HG03159 (cell line): ENCODE results near the gene BPTF.
"Not testable (repeated sequence)": the region's sequence is repeated elsewhere in the genome, so short reads cannot be mapped to it uniquely, and the experiment has no call there.

ENCODE experiments used
- ATAC-seq: cut with Tn5 transposase; IDR thresholded peaks from one replicate; pipeline ENCODE4 v1.9.1; 2021; ENCODE audit warnings: mild to moderate bottlenecking, moderate library complexity; ENCODE audit not compliant: unreplicated experiment

Gene BPTF

DNA sequence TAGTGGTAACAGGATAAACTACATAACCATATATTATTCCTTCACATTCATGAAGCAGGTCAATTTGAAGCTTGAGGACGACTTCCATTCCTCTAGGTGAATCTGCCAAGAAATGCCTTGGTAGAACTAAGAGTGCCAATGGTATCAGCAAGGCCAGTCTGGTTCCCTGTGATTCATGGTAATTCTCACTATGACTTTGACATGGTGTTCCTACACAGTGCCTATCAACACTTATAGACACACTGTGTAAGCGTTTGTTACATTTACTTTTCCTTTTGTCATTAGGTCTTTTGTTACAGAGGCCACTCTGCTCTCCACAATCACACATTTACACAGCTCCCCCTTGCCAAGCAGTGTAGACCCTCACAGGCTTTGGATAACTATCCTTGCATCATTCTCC lies 136.9 kb downstream of the BPTF start:
- ATAC-seq, result not testable (repeated sequence)

DNA sequence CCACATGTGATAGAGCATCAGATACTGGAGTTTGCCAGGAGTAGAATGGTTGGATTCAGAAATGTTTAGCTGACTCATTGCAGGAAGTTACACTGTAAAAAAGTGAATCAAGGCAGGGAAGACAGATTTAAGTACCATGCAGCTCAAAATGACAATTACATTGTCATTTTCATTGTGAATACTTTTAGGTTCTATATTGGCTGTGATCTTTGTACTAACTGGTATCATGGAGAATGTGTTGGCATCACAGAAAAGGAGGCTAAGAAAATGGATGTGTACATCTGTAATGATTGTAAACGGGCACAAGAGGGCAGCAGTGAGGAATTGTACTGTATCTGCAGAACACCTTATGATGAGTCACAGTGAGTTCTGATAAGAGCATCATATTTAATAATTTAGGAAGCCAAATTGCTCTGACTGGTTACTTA lies 137.9 kb downstream of the BPTF start:
- ATAC-seq, result not testable (repeated sequence)

DNA sequence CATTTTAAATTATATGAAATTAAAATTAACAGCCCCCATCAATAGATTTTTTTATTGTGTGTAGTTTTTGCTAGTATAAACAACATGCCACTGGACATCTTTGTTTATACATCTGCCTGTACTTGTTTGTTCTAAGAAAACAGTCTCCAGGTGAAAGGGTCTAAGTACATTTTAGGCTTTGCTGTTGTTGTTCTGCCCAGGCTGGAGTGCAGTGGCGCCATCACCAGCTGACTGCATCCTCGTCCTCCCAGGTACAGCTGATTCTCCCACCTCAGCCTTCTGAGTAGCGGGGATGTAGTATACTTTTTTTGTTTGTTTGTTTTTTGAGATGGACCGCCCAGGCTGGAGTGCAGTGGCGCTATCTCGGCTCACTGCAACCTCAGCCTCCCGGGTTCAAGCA lies 145.5 kb downstream of the BPTF start:
- no peak for ATAC-seq

DNA sequence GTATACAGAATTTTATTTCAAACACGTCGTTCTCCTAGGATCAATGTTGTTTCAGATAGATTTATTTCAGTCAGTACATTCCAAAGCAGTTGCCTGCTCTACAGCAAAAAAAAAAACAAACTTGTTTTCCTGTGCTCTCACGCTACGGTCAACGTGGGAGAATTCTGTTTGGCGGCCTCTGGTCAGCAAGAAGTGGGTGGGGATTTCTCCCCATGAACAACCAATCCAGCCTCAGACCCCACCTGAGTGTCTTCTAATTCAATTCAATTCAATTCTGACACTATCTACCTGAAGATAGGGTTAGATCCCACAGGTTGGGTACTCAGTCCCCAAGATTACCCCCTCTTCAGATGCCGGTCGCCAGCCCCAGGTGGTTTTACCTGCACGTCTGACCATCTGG lies 148.9 kb downstream of the BPTF start:
- no peak for ATAC-seq

DNA sequence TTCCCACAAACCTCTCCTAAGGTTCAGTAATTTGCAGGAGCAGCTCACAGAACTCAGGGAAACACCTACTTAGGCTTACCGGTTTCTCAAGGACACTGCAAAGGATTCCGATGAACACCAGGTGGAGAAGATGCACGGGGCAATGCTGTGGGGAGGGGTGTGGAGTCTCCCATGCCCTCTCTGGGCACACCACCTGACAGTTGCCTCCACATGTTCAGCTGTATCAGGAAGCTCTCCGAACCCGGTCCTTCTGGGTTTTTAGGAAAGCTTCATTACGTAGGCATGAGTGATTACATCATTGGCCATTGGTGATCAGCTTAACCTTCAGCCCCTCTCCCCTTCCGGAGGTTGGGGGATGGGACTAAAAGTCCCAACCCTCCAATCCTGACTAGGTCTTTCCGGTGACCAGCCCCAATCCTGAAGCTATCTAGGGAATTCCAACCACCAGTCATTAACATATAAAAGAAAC lies 149.3 kb downstream of the BPTF start:
- no peak for ATAC-seq

DNA sequence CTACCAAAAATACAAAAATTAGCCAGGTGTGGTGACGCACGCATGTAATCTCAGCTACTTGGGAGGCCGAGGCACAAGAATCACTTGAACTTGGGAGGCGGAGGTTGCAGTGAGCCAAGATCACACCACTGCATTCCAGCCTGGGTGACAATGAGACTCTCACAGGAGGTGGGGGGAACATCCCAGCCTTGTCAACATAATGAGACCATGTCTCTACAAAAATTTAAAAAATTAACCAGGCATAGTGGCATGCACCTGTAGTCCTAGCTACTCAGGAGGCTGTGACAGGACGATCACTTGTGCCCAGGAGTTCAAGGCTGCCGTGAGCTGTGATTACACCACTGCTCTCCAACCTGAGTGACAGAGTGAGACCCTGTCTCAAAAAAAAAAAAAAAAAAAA lies 151.0 kb downstream of the BPTF start:
- ATAC-seq, result not testable (repeated sequence)

DNA sequence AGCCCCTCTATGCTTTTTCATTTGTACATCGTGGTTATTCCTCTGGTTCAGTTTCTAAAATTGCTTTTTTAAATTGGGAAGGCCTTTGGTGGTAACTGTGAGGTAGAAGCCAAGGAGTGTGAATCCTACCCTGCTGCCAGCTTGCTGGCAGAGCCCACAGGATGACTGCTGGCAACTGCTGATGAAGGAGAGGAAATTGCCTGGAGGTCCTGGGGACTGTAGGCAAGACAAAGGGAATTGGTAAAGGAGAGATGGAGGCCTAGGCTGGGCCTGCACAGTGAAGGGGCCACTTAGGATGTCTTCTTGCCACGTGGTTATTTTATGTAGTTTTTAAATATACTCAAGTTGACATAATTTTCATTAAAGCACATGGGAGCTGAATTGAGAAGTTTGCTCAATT lies 155.2 kb downstream of the BPTF start:
- no peak for ATAC-seq

DNA sequence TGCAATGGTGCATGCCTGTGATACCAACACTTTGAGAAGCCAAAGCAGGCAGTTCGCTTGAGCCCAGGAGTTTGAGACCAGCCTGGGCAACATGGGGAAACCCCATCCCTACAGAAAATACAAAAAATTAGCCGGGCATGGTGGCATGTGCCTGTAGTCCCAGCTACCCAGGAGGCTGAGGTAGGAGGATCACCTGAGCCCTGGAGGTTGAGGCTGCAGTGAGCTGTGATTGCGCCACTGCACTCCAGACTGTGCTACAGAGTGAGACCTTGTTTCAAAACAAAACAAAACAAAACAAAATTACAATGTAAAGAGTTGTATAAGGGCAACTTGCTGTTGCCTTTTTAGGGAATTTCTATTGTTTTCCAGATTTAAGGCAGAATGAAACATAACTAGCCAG lies 155.6 kb downstream of the BPTF start:
- not testable (repeated sequence) for ATAC-seq

DNA sequence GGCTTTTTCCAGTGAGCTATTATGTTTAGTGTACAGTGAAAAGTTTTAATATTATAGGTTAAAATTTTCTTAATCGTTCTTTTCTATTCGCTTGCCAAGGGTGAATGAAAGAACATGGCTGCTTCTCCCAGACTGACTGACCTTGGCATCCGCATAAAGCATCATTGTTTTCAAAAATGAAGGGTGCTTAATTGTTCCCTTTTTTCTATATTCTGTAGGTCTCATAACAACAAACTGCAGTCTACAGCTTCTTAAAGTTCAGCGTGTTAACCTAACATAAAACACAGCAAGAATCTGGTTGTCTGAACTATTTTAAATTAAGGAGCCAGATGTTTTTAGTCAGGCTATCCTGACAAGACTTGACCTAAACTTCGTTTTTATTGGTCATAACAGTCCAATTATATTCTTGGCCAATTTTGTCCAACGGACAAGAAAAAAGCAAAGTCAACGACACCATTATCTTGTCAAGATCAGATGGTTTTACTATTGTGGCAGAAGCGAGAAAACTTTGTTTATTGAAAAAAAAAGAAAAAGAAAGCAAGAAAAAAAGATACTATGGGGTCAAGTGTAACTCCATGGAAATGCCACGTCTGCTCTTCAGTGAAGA lies 156.8 kb downstream of the BPTF start:
- ATAC-seq, result no peak

DNA sequence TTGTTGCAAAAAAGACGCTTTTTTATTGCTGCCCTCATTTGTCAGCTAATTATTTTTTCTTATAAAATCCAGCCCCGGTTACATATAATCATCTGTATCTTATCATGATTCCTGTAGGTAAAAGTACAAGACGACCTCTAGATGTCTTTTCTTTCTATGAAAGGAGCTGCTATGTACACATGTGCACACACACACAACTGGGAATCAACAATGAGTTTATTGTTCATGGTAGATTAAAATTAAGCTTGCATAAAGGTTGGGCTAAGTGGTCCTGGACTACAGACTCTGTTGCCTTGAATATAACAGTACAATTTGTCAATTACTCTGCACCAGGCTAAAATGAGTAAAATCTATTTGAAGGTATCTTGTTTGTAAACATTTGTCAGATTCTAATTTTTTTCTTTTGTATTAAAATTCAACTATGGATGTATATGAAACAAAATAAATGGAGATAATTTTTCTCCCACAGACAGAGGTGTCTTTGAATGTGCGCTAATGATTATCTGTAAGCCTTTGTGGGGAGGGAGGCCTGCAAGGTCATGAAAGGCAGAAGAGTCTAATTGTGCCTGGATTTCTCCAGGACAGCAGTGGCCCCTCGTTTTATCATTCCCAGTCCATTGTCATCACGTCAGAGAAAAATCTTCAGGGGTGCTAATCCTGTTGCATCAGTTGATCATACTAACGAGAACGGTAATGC lies 157.5 kb downstream of the BPTF start:
- no peak for ATAC-seq

DNA sequence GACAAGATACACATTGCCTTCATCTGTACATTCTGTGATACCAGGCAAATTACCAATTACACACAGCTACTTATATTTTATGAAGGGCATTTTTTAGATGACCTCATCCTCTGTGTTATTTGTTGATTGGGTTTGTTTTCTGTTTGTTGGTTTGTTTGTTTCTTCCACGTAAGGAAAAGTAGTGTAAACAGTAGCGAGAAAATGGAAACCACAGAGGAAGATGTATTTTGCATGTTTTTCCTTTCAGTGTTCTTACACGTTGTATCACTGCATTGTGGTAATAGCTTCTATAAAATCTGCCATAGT lies 158.0 kb downstream of the BPTF start:
- no peak for ATAC-seq

DNA sequence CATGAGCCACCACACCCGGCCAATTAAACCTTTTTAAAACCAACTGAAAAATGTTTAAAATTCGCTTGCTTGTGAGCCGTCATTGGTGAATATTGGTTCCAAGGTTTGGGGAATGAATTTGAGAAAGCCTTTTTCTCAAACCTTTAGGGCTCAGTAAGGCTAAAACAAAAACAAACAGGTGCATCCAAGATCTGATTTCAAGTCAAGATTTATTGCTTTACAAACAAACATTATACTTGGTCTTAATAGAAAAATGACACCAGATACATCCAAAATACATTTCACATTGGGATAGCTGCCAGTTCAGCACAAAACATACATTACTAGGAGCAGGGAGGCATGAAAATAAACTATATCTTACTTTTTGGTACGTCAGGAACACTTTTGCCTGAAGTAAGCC lies 165.6 kb downstream of the BPTF start:
- no peak for ATAC-seq

DNA sequence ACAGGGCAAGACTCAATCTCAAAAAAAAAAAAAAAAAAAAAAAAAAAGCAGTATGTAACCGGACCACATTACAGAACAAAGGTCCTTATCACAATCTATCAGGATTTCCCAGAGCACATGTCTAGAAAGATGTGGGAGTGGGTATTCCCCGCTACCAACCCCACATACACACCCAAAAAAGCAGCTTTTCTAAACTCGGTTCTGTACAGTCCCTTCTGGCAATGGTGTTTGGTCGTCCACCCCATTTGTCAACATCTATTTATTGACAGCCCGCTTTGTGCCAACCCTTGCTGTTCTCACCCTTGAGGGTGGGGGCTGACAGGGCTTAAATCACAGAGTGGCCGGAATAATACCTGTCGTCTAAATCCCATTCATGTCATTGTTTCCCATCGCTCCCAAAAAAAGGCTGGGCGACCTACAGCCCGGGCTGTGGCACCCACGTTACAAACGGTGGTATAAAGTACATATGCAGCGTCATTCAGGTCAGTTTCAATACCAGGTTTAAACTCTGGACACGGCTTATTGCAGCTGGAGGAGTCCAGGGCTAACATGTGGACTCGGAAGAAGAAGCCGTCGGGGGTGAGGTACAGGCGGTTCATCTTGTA lies 167.3 kb downstream of the BPTF start:
- ATAC-seq, result no peak

DNA sequence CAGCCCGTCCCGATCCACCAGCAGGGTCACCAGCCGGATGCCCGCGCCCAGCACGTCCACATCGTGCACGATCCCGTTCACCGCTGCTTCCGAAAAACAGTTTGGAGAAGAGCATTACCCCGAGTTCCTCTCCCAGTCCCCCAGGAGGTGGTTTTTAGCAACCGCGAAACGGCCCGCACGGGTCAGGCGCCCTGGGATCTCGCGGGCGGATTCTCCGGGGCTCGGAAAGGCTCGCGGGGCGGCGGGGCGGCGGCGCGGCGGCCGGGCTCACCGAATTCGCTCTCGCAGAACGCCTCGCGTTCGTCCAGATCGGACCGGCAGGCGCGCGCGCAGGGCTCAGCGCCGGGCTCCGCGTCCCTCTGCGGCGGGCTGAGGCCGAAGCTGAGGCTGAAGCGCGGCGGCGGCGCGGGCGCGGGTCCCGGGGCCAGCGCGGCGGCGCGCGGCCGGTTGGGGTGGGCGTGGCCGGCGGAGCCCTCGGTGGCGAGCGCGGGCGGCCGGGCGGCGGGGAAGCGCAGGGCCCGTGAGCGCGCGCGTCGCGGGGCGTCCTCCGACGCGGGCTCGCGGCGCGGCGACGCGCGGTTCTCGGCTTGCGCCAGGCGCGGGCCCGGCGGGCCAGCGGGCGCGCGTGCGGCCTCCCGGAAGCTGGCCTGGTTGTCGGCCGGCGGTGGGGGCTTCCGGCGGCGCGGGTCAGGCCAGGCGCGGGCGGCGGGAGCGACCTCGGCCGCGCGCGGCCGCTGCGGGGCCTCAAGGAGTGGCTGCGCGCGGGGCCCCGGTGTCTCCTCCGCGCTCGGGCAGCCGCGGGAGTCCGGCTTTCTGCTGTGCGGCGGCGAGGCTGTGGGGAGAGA lies 168.1 kb downstream of the BPTF start:
- peak; percentile 66 for ATAC-seq

DNA sequence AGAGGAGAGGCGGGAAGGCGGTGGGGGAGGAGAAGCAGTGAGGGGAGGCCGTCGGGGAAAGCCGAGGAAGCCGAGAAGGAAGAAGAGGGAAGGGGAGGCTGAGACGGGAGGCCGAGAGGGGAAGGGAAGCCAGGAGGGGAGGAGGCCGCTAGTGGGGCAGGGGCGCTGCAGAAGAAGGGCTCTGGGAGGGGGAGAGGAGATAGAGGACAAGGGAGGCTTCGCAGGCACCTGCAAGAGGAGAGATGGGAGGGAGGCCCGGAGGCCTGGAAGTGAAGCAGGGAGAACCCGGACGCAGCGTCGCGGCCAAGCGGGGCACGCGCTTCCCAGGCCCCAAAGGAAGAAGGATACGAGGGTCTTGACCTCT lies 168.7 kb downstream of the BPTF start:
- no peak for ATAC-seq

DNA sequence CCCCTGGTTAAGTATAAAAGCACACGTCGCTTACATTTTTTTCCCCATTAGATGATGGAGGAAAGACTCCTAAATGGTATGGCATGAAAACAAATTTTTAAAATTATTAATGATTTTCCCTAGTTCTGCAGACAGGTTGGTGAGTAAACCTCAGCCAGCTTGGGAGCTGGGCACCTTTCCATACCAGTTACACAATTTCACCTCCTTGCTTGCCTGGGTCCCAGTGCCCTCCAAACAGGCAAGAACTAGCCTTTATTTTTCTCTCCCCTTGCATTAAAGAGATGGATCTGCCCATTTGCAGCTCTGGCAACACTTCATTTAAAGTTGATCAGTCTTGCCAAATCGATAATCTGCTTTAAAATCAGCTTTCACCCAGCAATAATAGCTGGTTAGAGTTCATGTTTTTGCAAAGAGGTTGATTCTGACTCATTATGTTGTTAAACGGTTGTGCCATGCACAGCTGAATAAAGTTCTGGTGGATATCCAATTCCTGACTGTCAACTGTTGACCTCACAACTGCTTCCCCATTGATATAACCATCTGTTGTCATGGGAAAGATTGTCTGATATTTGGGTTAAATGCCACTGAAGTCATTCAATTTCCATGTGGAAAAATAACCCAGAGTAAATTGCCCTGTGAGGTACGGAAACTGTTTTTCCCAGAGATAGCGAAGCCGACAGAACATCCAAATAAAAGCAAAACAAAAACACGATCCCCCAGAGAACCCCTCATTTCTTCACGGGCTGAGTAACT lies 169.7 kb downstream of the BPTF start:
- no peak for ATAC-seq

DNA sequence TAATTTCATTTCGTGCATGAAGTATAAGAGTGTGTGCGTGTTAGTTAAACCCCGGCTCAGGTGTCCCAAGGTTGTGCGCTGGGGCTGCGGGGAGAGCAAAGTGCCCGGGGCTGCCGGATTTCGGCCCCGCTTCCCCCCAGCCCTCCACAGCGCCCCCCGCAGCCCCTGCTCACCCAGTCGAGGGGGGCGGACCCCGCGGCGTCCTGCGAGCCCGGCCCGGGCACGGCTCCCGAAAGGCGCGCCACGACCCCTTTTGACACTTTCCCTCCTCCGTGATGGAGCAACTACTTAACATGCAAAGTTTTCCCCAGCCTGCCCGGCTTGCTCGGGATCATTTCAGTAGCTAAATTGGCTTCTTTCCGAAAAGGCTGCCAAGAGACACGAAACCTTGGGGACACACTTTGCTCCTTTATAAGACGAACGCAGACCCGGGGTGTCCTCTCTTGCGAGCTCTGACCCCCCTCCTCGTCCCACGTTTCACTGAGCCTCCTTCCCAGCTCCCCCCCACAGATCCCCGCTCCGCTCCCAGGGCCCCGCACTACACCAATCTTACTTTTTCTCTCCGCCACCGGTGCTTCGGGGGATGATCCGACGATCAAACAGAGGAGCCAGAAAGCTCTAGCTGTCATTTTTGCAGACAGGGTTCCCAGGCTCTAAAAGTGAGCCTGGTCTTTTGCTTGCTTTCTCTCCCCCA lies 170.4 kb downstream of the BPTF start:
- ATAC-seq, result no peak

DNA sequence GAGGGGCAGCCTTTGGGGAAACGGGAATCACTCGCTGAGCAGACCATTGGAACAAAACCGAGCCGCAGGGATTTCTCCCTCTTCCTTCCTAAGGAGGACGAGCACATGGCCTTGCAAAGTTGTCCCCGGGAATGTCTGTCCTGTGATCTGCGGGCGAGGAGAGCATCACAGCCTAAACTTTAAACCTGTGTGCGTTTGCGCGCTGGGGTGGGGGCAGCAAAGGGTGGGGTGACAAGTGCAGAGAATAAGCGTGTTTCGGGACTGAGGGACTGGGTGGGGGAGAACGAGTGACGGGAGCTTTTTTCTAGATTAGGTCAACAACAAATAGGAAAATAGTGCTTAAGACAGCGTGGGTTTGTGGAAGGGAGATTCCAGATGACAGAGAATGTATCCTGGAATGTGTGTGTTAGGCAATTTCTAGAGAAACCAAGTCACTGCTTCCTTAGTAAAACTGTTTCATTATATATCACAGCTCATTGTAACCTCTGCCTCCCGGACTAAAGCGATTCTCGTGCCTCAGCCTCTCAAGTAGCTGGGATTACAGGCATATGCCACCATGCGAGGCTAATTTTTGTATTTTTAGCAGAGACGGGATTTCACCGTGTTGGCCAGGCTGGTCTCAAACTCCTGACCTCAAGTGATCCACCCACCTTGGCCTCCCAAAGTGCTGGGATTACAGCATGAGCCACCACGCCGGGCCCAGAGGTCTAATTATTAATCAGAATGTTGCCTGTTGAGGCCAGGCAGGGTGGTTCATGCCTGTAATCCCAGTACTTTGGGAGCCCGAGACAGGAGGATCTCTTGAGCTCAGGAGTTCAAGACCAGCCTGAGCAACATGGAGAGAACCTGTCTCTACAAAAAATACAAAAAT lies 171.2 kb downstream of the BPTF start, which contains the start of gene C17orf58:
C17orf58 (minus strand) TSS at position 169 of the 871 bp plus-strand sequence. CDS start 271 bp downstream, outside the sequence.
- ATAC-seq, result not testable (repeated sequence)

DNA sequence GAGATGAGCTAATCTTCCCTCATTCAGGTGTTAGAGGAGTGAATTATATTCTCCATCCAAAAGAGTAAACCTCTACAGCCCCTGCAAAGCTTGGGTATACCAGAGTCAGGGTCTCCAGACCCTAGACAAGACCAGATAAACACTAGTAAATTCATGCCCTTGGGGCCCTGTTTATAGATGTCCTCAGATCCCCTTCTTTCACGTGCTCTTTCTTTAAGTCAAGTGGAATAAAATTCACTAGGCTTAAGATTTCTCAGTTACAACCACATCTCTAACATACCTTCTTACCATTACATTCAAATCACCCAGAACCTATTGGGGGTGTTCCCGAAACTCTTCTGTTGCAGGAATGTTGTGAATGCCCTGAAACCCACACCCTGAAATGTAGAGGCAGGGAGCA lies 173.2 kb downstream of the BPTF start:
- ATAC-seq, result no peak
